Heart left ventricle (tissue), 13 donors: ENCODE data around the gene MSRB2.

Experiments used
- POLR2A ChIP-seq, 2 donors: fragments of 450-650 bp; IDR thresholded peaks; one replicate each; pipeline ENCODE4 v1.6.1; 2017; ENCODE audit warnings: antibody characterized with exemption in 2 of 2, mild to moderate bottlenecking in 2 of 2, moderate library complexity in 2 of 2
- TF ChIP-seq, protein P1 (sequence below), 12 donors: fragments of 200-600 bp; sonication (generic) in 4 of 12; IDR thresholded peaks; one replicate each; pipeline versions ENCODE4 v1.5.0 to v1.8.0; 2018 to 2022; ENCODE audit warnings: antibody characterized with exemption in 12 of 12, mild to moderate bottlenecking in 5 of 12
- donor health status: ischemic (EF 13 %, LVEDD 7.1; RV severe dilation, severe dysfunction).
- donor health status: DM: no; HTN: yes; CAD: no.
- donor health status: DM: no; HTN: no; CAD: no.
- donor health status: ischemic (EF 25% LVEDD 6.9; RV normal size, moderate dysfunction).
- donor health status: ischemic (EF 25% LVEDD 5.7; RV mildly dilated, moderate dysfunction).
- donor health status: ischemic (EF 35%, LVEDD 5.7; RV mildly dilated, moderate dysfunction).
- donor health status: nonischemic (EF 11% LVEDD 7.7; RV severe dilation, severe dysfunction).
- donor health status: DM: yes; HTN: yes; CAD: no.
- donor health status: PGD.
- donor health status: ischemic (EF 29% LVEDD 5.4; RV normal size, mild dysfunction).
- donor health status: nonischemic (EF 23%, LVEDD 6.1; RV moderate dilation, normal function).

DNA sequence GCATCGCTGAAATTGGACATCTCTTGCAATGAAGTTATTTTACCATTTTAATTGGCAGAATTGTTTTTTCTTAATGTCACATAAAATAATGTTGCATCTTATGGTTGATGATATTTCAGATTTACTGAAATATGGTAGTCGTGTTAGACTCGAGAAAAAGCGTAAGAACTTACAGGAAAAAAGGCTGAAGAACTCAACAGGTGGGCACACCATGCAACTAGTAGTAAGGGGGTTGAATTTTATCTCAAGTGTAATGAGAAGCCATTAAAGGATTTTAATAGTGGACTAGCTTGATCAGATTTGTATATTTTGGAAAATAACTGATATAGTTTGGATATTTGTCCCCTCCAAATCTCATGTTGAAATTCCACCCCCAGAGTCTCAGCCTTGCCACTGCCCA, 41.1 kb downstream of the MSRB2 start:
- TF ChIP-seq POLR2A (IDR thresholded peaks at IDR 0.05) = no peak
- TF ChIP-seq, protein P1, sequence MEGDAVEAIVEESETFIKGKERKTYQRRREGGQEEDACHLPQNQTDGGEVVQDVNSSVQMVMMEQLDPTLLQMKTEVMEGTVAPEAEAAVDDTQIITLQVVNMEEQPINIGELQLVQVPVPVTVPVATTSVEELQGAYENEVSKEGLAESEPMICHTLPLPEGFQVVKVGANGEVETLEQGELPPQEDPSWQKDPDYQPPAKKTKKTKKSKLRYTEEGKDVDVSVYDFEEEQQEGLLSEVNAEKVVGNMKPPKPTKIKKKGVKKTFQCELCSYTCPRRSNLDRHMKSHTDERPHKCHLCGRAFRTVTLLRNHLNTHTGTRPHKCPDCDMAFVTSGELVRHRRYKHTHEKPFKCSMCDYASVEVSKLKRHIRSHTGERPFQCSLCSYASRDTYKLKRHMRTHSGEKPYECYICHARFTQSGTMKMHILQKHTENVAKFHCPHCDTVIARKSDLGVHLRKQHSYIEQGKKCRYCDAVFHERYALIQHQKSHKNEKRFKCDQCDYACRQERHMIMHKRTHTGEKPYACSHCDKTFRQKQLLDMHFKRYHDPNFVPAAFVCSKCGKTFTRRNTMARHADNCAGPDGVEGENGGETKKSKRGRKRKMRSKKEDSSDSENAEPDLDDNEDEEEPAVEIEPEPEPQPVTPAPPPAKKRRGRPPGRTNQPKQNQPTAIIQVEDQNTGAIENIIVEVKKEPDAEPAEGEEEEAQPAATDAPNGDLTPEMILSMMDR (IDR thresholded peaks at IDR 0.05) = no peak
